K562 (cell line): Measurements from ENCODE around the gene OR2F2. TPM values are rescaled to one million over a fixed set of nuclear protein-coding genes. Genes with fewer than 3 reads are reported as not detected.
A peak's percentile ranks its signal among the peaks of the same experiment; 100 is the strongest.

Experiments
- ATAC-seq: fragments of 200-7000 bp; cut with Tn5 transposase; 3 replicates; pipeline ENCODE4 v1.9.1; 2020; ENCODE audit warnings: moderate library complexity
- BruUV-seq: library from RNA; stranded (reverse); fragments of 400-500 nt; replicated peaks from 2 replicates; lab custom pipeline; 2021; lab: Mats Ljungman, UMichigan
- CTCF ChIA-PET: fragments of 300-600 bp; formaldehyde crosslinking; extraction: SDS; loops from one replicate; lab custom pipeline; 2021; ENCODE audit warnings: low intra/inter-chr PET ratio; lab: Yijun Ruan, JAX
- POLR2A ChIA-PET: fragments of 300-600, 350-650 bp; sonication (Branson Sonifier 250); formaldehyde crosslinking; extraction: SDS; loops from one replicate; lab custom pipeline; 2021; ENCODE audit warnings: antibody characterized with exemption, inconsistent platforms; lab: Yijun Ruan, JAX
- DNase-seq, 4 experiments: peaks; one replicate each; pipeline versions ENCODE4 v3.0.0 to v3.0.0-alpha.2; 2011 to 2018; ENCODE audit warnings: low spot score in 3 of 4, mixed read lengths in 3 of 4; ENCODE audit errors: extremely low read depth in 1 of 4
- FAIRE-seq: peaks from 2 replicates; lab custom pipeline; 2011; peaks lifted over from hg19 to GRCh38; lab: Jason Lieb, UNC
- H2AFZ ChIP-seq: 2 replicates; pipeline ENCODE4 v1.6.0; 2011; ENCODE audit warnings: low read depth, low read length, control low read depth, inconsistent platforms
- H3K27ac ChIP-seq: fragments of 200-600 bp; 3 replicates; pipeline ENCODE4 v1.8.0; 2011; ENCODE audit warnings: low read depth, mild to moderate bottlenecking, control low read depth, inconsistent platforms, low read length, moderate library complexity, mixed read lengths; ENCODE audit errors: extremely low read depth
- H3K27me3 ChIP-seq, 2 experiments: fragments of 300-600 bp in 1 of 2; 2 replicates in 1 of 2; 3 replicates in 1 of 2; pipeline versions ENCODE4 v1.6.0 to v1.8.0; 2011; ENCODE audit warnings: inconsistent platforms in 2 of 2, low read length in 2 of 2, mild to moderate bottlenecking in 1 of 2, mixed read lengths in 1 of 2, moderate library complexity in 1 of 2; ENCODE audit not compliant: control insufficient read depth in 2 of 2, insufficient read depth in 2 of 2
- H3K36me3 ChIP-seq: fragments of 300-600 bp; 3 replicates; pipeline ENCODE4 v1.8.0; 2011; ENCODE audit warnings: mild to moderate bottlenecking, low read length, inconsistent platforms; ENCODE audit not compliant: control insufficient read depth, insufficient read depth
- H3K4me1 ChIP-seq, 2 experiments: fragments of 200-600 bp in 1 of 2; replicated peaks in 1 of 2; 2 replicates in 1 of 2; 3 replicates in 1 of 2; pipeline versions ENCODE4 v1.5.1 to v1.8.0; 2011; ENCODE audit warnings: inconsistent platforms in 2 of 2, low read length in 2 of 2, mild to moderate bottlenecking in 1 of 2, mixed read lengths in 1 of 2, moderate library complexity in 1 of 2; ENCODE audit not compliant: control insufficient read depth in 2 of 2, insufficient read depth in 2 of 2
- H3K4me2 ChIP-seq: 2 replicates; pipeline ENCODE4 v1.6.1; 2011; ENCODE audit warnings: low read length, control low read depth, inconsistent platforms, mixed read lengths; ENCODE audit not compliant: insufficient read depth
- H3K4me3 ChIP-seq: fragments of 200-600 bp; sonication (generic), shearing (Covaris generic); 2 replicates; pipeline ENCODE4 v1.5.1; 2016; ENCODE audit warnings: control low read depth, inconsistent platforms
- H3K79me2 ChIP-seq: fragments of 200-600 bp; 3 replicates; pipeline ENCODE4 v1.8.0; 2011; ENCODE audit warnings: low read length, inconsistent platforms; ENCODE audit not compliant: control insufficient read depth, insufficient read depth
- H3K9ac ChIP-seq, 2 experiments: 2 replicates each; pipeline versions ENCODE4 v1.6.0 to v1.6.1; 2011; ENCODE audit warnings: low read depth in 2 of 2, low read length in 2 of 2, control low read depth in 1 of 2, inconsistent platforms in 1 of 2, mild to moderate bottlenecking in 1 of 2, mixed read lengths in 1 of 2; ENCODE audit not compliant: insufficient read depth in 1 of 2
- H3K9me1 ChIP-seq: one replicate; pipeline ENCODE4 v1.6.0; 2011; ENCODE audit warnings: inconsistent platforms, mild to moderate bottlenecking, low read length, moderate library complexity; ENCODE audit not compliant: control insufficient read depth, insufficient read depth
- H3K9me3 ChIP-seq: replicated peaks from 2 replicates; pipeline ENCODE4 v1.5.1; 2011; ENCODE audit warnings: low read depth, low read length, inconsistent platforms; ENCODE audit not compliant: control insufficient read depth, insufficient read depth
- H4K20me1 ChIP-seq: replicated peaks from 2 replicates; pipeline ENCODE4 v1.6.1; 2011; ENCODE audit warnings: low read length, inconsistent platforms, mixed read lengths; ENCODE audit not compliant: control insufficient read depth, insufficient read depth
- ATF1 ChIP-seq, 2 experiments: fragments of 450-650 bp in 1 of 2; IDR thresholded peaks; 2 replicates each; pipeline ENCODE4 v1.6.1; 2016; ENCODE audit warnings: missing compliant biosample characterization in 1 of 2, missing genetic modification characterization in 1 of 2
- CTBP1 ChIP-seq: fragments of 450-650 bp; IDR thresholded peaks from 2 replicates; pipeline ENCODE4 v1.6.1; 2016; ENCODE audit warnings: borderline replicate concordance
- GABPB2 ChIP-seq: fragments of 250-450 bp; sonication (Bioruptor Pico); conservative IDR thresholded peaks from 2 replicates; pipeline ENCODE4 v1.5.1; 2021; ENCODE audit warnings: mild to moderate bottlenecking
- HDAC6 ChIP-seq: IDR thresholded peaks from 2 replicates; pipeline ENCODE4 v1.6.1; 2012; ENCODE audit warnings: low read depth, mild to moderate bottlenecking, control low read depth, inconsistent platforms, low read length, moderate library complexity
- HNRNPUL1 ChIP-seq: fragments of 200-400 bp; formaldehyde crosslinking; IDR thresholded peaks from 2 replicates; pipeline ENCODE4 v1.6.1; 2017; ENCODE audit warnings: low read length
- IRF9 ChIP-seq: fragments of 450-650 bp; IDR thresholded peaks from 2 replicates; pipeline ENCODE4 v1.6.1; 2016; ENCODE audit warnings: missing biosample characterization, missing genetic modification characterization
- NBN ChIP-seq: fragments of 450-650 bp; IDR thresholded peaks from 2 replicates; pipeline ENCODE4 v1.6.1; 2016; ENCODE audit warnings: low read depth, mild to moderate bottlenecking
- NFIX ChIP-seq: fragments of 250-450 bp; sonication (Bioruptor Pico); IDR thresholded peaks from 2 replicates; pipeline ENCODE4 v1.4.0; 2020; ENCODE audit warnings: low read depth, mild to moderate bottlenecking, moderate library complexity
- ZHX1 ChIP-seq: fragments of 150-350 bp; conservative IDR thresholded peaks from 2 replicates; pipeline ENCODE4 v1.6.1; 2014; ENCODE audit warnings: low read length
- ZNF174 ChIP-seq: fragments of 250-450 bp; sonication (Bioruptor Pico); IDR thresholded peaks from 2 replicates; pipeline ENCODE4 v1.4.0; 2020; ENCODE audit warnings: mild to moderate bottlenecking
- ZNF41 ChIP-seq: fragments of 250-450 bp; sonication (Bioruptor Pico); conservative IDR thresholded peaks from 2 replicates; pipeline ENCODE4 v1.4.0; 2020; ENCODE audit warnings: mild to moderate bottlenecking
- ZNF584 ChIP-seq: fragments of 200-800 bp; sonication (Bioruptor generic); IDR thresholded peaks from 2 replicates; pipeline ENCODE4 v1.6.1; 2016; ENCODE audit warnings: low read depth, mild to moderate bottlenecking, missing genetic modification characterization, missing compliant biosample characterization
- WGBS: fragments of 100-300 bp; shearing (Covaris generic); methylation state at CpG from one replicate; pipeline ENCODE4 v1.1.6; 2016; ENCODE audit warnings: low coverage, mixed read lengths; ENCODE audit not compliant: insufficient coverage; ENCODE audit errors: missing lambda C conversion rate; 5-methylcytosine and 5-hydroxymethylcytosine counted together
- in situ Hi-C: fragments of 300-500 bp; cut with MboI; formaldehyde crosslinking; loops from 4 replicates; pipeline ENCODE4 v1.15.0; 2018; ENCODE audit warnings: inconsistent platforms, mixed read lengths
- intact Hi-C: fragments of 100-400 bp; cut with micrococcal nuclease; formaldehyde crosslinking; loops from 2 replicates; pipeline ENCODE4 v1.14.2; 2022
- polyA plus RNA-seq, 8 experiments: library from polyadenylated mRNA; depleted of rRNA in 4 of 8; stranded (reverse) in 5 of 8; unstranded in 3 of 8; fragments of >200 nt; fragmentation: Nextera tagmentation in 2 of 8; fragmentation: Illumina TruSeq in 1 of 8; extraction: Ambion mirVana in 2 of 8; extraction: Trizol in 1 of 8; gene quantifications; 2 replicates each; pipeline versions ENCODE4 v1.2.1 to v1.2.3, GENCODE V29; 2011 to 2014; ENCODE audit warnings: inconsistent platforms in 1 of 8, missing spikeins in 1 of 8
- total RNA-seq, 7 experiments: library from RNA; depleted of rRNA in 6 of 7; stranded (reverse); fragments of >200 nt in 6 of 7; fragmentation: Illumina TruSeq in 2 of 7; extraction: Trizol in 2 of 7; gene quantifications; 2 replicates each; pipeline versions ENCODE4 v1.2.1 to v1.2.3, GENCODE V29; 2011 to 2021; ENCODE audit warnings: low replicate concordance in 1 of 7
- TF ChIP-seq, protein P1 (sequence below): conservative IDR thresholded peaks from 2 replicates; pipeline ENCODE4 v1.6.1; 2011; ENCODE audit warnings: low read depth, mild to moderate bottlenecking, low read length; ENCODE audit not compliant: control insufficient read depth
- TF ChIP-seq, protein P2 (sequence below): fragments of 250-450 bp; sonication (Bioruptor Pico); IDR thresholded peaks from 2 replicates; pipeline ENCODE4 v1.4.0; 2020; ENCODE audit warnings: mild to moderate bottlenecking, moderate library complexity

OR2F2 gene
- total and polyA plus RNA-seq, 9 of the 15 experiments (the other 6 are each of a cell fraction or from before 2014, with no cell fraction given), result not detected

DNA sequence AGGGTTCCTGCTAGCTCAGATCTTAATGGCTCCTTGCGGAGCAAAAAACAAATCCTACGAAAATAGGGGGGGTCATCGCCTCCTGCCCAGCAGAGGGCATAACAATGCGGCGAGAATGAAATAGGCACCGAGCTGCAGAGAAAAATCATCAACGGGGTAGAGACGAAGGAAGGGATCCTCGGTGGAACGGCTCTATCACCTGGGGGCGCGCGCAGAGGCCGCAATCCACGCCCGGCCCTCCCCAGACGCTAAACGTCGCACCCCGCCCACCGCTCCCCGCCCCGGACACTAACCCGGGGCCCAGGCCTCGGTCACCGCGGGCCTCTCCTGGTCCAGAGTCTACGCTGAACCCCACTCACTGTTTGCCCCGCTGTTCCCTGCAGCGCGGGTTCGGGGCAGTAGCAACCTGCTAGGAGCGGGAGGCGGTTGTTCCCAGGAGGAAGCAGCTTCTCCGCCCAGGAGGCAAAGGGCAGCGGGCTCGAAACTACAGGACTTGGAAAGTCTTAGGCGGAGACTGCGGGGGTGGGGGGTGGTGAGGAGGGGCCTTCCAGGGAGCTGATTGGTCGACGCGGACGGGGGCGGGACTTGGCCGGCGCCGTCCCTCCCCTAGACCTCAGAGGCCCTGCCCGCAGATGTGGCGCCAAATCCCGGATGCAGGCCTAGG, 33.2 kb upstream of the OR2F2 start, which contains the start of gene TCAF1:
TCAF1 (minus strand) TSS at position 509 of the 664 bp plus-strand sequence. CDS start 25,568 bp downstream, outside the sequence.
- Histone ChIP-seq H3K27ac (peak within 1 kb of the TSS; percentile 86), H4K20me1 (no peaks in the 10 kb centered on the region), H3K79me2 (peaks cover 46% of the 10 kb centered on the region), H3K36me3 (peaks cover 2% of the 10 kb centered on the region; the same call in 1 of the 3 replicates), H3K9ac (peak within 1 kb of the TSS; percentile 76 to 98), H2AFZ (peak within 1 kb of the TSS; percentile 100), H3K4me1 (peaks cover 9 to 14% of the 10 kb centered on the region in 2 experiments), H3K9me3 (no peaks in the 10 kb centered on the region), H3K27me3 (no peaks in the 10 kb centered on the region; a peak in 1 of 5 replicates), H3K4me2 (peak within 1 kb of the TSS; percentile 89), H3K4me3 (peak within 1 kb of the TSS; percentile 79), H3K9me1 (no peaks in the 10 kb centered on the region)
- WGBS, result under 1% methylated on average over 50 of the region's 50 CpGs
- intact Hi-C loops (loop anchor here (10.0 kb wide), 1 partner anchor 503 kb away; the partner anchor contains the start of gene NOBOX), in situ Hi-C loops (no loop called here)
- BruUV-seq, result TSS peak; percentile 39
- ChIA-PET CTCF (interaction anchor here (0.6 to 1.2 kb wide), 2 partner anchors 12 to 125 kb away, joined by 3 to 4 read pairs; no protein-coding TSS in a partner anchor), POLR2A (interaction anchor here (0.6 to 4.3 kb wide), 13 partner anchors 10 to 1659 kb away, joined by 3 to 27 read pairs (median 4); no protein-coding TSS in a partner anchor)
- DNase-seq (peak; percentile 99 to 100 (median 100)), FAIRE-seq (peak; percentile 89), ATAC-seq (peak; percentile 95)
- TF ChIP-seq ZNF174 (no peak), NBN (peak; percentile 97; the same call in 1 of the 2 replicates), ZNF584 (no peak), HNRNPUL1 (no peak), ZNF41 (CRISPR knock-in tag) (0 out of 2 replicates have a peak, but pooled peaks have one; percentile 50), NFIX (no peak), GABPB2 (CRISPR knock-in tag) (no peak), IRF9 (tag) (no peak), CTBP1 (peak; percentile 86; the same call in 1 of the 2 replicates), HDAC6 (no peak), ATF1 (CRISPR knock-in tag; IDR thresholded peaks at IDR 0.05) (no peak), ATF1 (tag; IDR thresholded peaks at IDR 0.05) (peak; percentile 83), ZHX1 (no peak)
- TF ChIP-seq, protein P1, sequence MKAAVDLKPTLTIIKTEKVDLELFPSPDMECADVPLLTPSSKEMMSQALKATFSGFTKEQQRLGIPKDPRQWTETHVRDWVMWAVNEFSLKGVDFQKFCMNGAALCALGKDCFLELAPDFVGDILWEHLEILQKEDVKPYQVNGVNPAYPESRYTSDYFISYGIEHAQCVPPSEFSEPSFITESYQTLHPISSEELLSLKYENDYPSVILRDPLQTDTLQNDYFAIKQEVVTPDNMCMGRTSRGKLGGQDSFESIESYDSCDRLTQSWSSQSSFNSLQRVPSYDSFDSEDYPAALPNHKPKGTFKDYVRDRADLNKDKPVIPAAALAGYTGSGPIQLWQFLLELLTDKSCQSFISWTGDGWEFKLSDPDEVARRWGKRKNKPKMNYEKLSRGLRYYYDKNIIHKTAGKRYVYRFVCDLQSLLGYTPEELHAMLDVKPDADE, result no peak
- TF ChIP-seq, protein P2, sequence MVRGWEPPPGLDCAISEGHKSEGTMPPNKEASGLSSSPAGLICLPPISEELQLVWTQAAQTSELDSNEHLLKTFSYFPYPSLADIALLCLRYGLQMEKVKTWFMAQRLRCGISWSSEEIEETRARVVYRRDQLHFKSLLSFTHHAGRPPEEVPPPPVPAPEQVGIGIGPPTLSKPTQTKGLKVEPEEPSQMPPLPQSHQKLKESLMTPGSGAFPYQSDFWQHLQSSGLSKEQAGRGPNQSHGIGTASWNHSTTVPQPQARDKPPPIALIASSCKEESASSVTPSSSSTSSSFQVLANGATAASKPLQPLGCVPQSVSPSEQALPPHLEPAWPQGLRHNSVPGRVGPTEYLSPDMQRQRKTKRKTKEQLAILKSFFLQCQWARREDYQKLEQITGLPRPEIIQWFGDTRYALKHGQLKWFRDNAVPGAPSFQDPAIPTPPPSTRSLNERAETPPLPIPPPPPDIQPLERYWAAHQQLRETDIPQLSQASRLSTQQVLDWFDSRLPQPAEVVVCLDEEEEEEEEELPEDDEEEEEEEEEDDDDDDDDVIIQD (CRISPR knock-in tag), result no peak; the same call in 1 of the 2 replicates
